Panc1 (cell line): ENCODE measurements around the gene ARPIN. TPM values are rescaled to one million over a fixed set of nuclear protein-coding genes. Genes with fewer than 3 reads are reported as not detected.

Experiments used
- ATAC-seq: fragments of 200-7000 bp; cut with Tn5 transposase; 2 replicates; pipeline ENCODE4 v1.9.1; 2020; ENCODE audit warnings: mild to moderate bottlenecking, moderate library complexity
- BruUV-seq: library from RNA; stranded (reverse); fragments of 400-500 nt; replicated peaks from 2 replicates; lab custom pipeline; 2021; lab: Mats Ljungman, UMichigan
- CTCF ChIA-PET: fragments of 300-600 bp; sonication (Branson Sonifier 250); formaldehyde crosslinking; loops from one replicate; lab custom pipeline; 2022; ENCODE audit warnings: antibody characterized with exemption; lab: Charles Lee
- POLR2A ChIA-PET: fragments of 300-600 bp; sonication (Branson Sonifier 250); formaldehyde crosslinking; loops from one replicate; lab custom pipeline; 2022; ENCODE audit warnings: antibody characterized with exemption; lab: Charles Lee
- DNase-seq: peaks from one replicate; pipeline ENCODE4 v3.0.0-alpha.2; 2010; ENCODE audit warnings: low read depth, low spot score
- H3K27ac ChIP-seq: 2 replicates; pipeline ENCODE4 v1.5.1; 2011; ENCODE audit warnings: mild to moderate bottlenecking, low read length, inconsistent platforms
- H3K27me3 ChIP-seq: fragments of 200-500 bp; sonication (Bioruptor generic); 2 replicates; pipeline ENCODE4 v1.6.0; 2014; ENCODE audit warnings: low read length, inconsistent platforms; ENCODE audit not compliant: control insufficient read depth, insufficient read depth
- H3K36me3 ChIP-seq: fragments of 200-500 bp; sonication (Bioruptor generic); 2 replicates; pipeline ENCODE4 v1.5.1; 2014; ENCODE audit warnings: inconsistent platforms, mild to moderate bottlenecking, low read length, moderate library complexity; ENCODE audit not compliant: control insufficient read depth, insufficient read depth
- H3K4me1 ChIP-seq: 2 replicates; pipeline ENCODE4 v1.5.1; 2011; ENCODE audit warnings: inconsistent platforms, mild to moderate bottlenecking, low read length, moderate library complexity; ENCODE audit not compliant: control insufficient read depth, insufficient read depth
- H3K4me3 ChIP-seq, 2 experiments: 2 replicates each; pipeline ENCODE4 v1.5.1; 2011 to 2012; ENCODE audit warnings: low read depth in 2 of 2, low read length in 2 of 2, mild to moderate bottlenecking in 2 of 2, inconsistent platforms in 1 of 2, moderate library complexity in 1 of 2
- H3K9me3 ChIP-seq: fragments of 200-500 bp; sonication (Bioruptor generic); 2 replicates; pipeline ENCODE4 v1.5.1; 2014; ENCODE audit warnings: low read depth, mild to moderate bottlenecking, inconsistent platforms, low read length, moderate library complexity; ENCODE audit not compliant: control insufficient read depth, insufficient read depth
- POLR2AphosphoS5 ChIP-seq: IDR thresholded peaks from 2 replicates; pipeline ENCODE4 v1.6.1; 2012; ENCODE audit warnings: mild to moderate bottlenecking, low read depth, low read length, moderate library complexity
- REST ChIP-seq, 2 experiments: IDR thresholded peaks; 2 replicates each; pipeline ENCODE4 v1.6.1; 2011 to 2012; ENCODE audit warnings: low read depth in 2 of 2, control low read depth in 1 of 2, low read length in 1 of 2, mild to moderate bottlenecking in 1 of 2, moderate library complexity in 1 of 2; ENCODE audit not compliant: insufficient read depth in 1 of 2
- TCF7L2 ChIP-seq: IDR thresholded peaks from 2 replicates; pipeline ENCODE4 v1.6.1; 2011; ENCODE audit warnings: mild to moderate bottlenecking, low read depth, low read length, inconsistent platforms
- in situ Hi-C: cut with HindIII; loops from 2 replicates; pipeline ENCODE4 v1.10.0; 2016; ENCODE audit warnings: low sequenced_read_pairs, low pct_unique_long_range_greater_than_20kb
- intact Hi-C: fragments of 100-400 bp; cut with micrococcal nuclease; formaldehyde crosslinking; loops from one replicate; pipeline ENCODE4 v1.10.0; 2022; ENCODE audit not compliant: unreplicated experiment
- microRNA-seq: library from miRNA; unstranded; fragments of <30 nt; microRNA quantifications from one replicate; pipeline ENCODE4 v1.1.0, GENCODE V29; 2020; ENCODE audit not compliant: unreplicated experiment
- total RNA-seq: library from RNA; stranded (reverse); gene quantifications from one replicate; pipeline ENCODE4 v1.2.1, GENCODE V29; 2021; ENCODE audit not compliant: unreplicated experiment

The ARPIN gene
- total RNA-seq, 1 experiment from 2014 or later = 6.3 TPM

- no peak overlapping the region for H3K4me3 ChIP-seq
- H3K27ac ChIP-seq = peak overlapping the region; percentile 68
- ChIA-PET CTCF (no interaction called here), POLR2A (interaction anchor here (0.6 kb wide), 1 partner anchor 18 kb away, joined by 3 read pairs; no protein-coding TSS in a partner anchor)
- H3K36me3 ChIP-seq = no peaks in the 10 kb centered on the region
- intact Hi-C loops = no loop called here
- ATAC-seq (peak; percentile 96), DNase-seq (peak; percentile 90)
- H3K4me1 ChIP-seq = peaks cover 23% of the 10 kb centered on the region
- H3K9me3 ChIP-seq = no peaks in the 10 kb centered on the region
- H3K27me3 ChIP-seq = no peaks in the 10 kb centered on the region
- TF ChIP-seq TCF7L2 (no peak), POLR2AphosphoS5 (no peak; the same call in 1 of the 2 replicates), REST (IDR thresholded peaks at IDR 0.05; ENCODE audit: insufficient read depth in 1 of 2, low read depth in 2 of 2, low read length in 1 of 2) (no peak)
- in situ Hi-C loops = no loop called here
- BruUV-seq = no TSS peak
Measured at GRCh38 chr15:89845305-89845893, 67.4 kb downstream of the ARPIN start.

Small RNAs within 50 kb of the gene (microRNA-seq; reads per million reads assigned to microRNA genes)
- gene MIR5009 = not detected
- gene MIR5094 = not detected

Other genes starting within 250 kb of the ARPIN start
- 0.44 TPM for gene PLIN1, start 233.6 kb downstream of the ARPIN start, total RNA-seq
- 6.2 TPM for gene PEX11A, start 222.2 kb downstream of the ARPIN start, total RNA-seq
- gene WDR93, start 222.1 kb downstream of the ARPIN start, total RNA-seq = 0.18 TPM
- gene MESP1, start 161.7 kb downstream of the ARPIN start, total RNA-seq = 6.4 TPM
- gene MESP2, start 136.6 kb downstream of the ARPIN start, total RNA-seq = 1.1 TPM
- 183 TPM for gene ANPEP, start 98.1 kb downstream of the ARPIN start, total RNA-seq
- gene AP3S2, start 19.0 kb downstream of the ARPIN start, total RNA-seq = 24.6 TPM
- gene ZNF710, start 88.4 kb upstream of the ARPIN start, total RNA-seq = 15.8 TPM
- gene IDH2, start 189.5 kb upstream of the ARPIN start, total RNA-seq = 197 TPM